HG03039 (cell line): ENCODE data around the gene DSG2.
"Not testable (repeated sequence)": the region's sequence is repeated elsewhere in the genome, so short reads cannot be mapped to it uniquely, and the experiment has no call there.

Experiments
- ATAC-seq: cut with Tn5 transposase; IDR thresholded peaks from one replicate; pipeline ENCODE4 v1.9.1; 2021; ENCODE audit warnings: mild to moderate bottlenecking, moderate library complexity; ENCODE audit not compliant: unreplicated experiment

The DSG2 gene

DNA sequence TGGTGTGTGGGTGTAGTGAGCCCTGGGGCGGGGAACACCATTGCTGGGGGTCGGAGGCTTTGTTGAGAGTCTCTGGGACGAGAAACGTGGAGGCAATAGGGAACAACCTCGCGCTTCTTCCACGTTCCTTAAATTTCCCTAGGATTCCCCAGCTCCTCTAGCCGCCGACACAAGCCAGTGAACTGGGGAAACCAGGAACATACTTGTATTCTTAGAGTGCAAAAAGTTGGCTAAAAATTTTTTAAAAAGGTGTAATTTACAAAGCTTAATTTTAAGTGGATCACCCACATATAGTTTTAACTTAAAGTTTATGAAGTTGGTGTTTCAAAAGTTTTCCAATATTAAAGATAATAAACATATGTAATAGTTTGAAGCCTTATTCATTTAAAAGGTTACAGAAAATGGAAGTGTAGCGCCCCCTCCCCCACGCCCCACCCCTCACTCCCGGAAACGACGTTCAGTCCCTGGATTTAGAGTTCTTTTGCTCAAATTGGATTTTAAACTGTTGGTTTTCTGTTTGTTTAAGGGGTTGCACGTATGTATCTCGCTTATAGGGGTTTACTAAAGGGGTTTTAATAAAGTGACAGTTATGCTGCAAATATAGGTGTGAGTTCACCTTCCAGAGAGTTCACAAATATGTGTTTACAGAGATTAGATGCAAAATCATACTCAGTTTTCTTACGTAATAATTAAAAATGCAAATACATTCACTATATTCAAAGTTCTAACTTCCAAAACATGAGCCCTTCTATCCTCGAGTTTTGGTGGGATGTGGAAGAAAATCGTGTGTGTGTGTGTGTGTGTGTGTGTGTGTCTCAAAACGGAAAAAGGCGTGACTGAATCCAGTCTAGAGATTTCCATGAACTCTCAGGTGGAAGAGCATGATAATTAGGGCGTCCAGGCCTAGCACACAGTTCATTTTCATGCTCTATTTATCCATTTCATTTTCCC is 872 bp downstream of the DSG2 start:
- no peak for ATAC-seq

DNA sequence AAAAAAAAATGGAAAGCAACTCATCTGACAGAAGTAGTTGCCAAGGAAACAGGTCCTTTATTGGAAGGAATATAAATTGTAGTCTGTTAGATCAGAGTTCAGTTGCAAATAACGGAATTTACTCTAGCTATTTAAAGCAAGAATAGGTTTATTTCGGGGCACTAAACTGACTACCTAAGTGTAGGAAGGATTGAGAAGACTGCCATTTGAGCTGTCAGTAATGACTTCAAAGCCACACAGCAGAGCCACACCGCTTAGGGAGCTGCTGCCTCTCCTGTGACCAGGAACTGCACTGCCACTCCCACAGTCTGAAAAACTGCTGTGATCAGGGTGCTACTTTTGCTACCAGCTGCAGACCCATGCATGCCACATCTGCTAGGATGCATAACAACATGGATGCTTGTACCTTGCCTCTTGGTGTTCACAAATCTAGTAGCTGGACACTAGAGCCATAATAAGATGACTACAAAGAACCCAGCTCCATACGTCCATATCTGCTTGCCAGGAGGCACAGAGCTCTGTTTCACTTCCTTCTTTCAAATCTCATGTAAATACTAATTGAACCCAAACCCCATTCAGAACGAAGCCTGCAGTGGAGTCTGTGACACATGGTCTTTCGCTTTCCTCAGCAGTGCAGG is 2.2 kb downstream of the DSG2 start:
- ATAC-seq = peak; percentile 89

DNA sequence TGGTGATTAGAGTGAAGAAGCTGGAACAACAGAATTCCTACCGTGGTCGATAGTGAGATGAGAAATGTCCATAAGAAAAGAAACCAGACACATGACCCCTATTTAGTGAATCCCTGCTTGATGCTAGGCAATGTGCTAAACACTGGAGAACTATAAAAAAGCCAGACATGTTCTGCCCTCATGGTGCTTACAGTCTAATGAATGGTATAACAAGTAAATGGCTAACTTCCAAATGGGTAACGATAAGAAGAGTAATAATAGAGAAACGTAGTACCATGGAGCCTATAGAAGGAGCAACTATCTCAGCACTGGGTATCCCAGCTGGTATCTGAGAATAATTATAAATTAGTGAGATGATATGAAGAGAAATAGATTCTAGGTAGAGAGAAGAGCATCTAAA is 5.0 kb downstream of the DSG2 start:
- ATAC-seq = no peak

DNA sequence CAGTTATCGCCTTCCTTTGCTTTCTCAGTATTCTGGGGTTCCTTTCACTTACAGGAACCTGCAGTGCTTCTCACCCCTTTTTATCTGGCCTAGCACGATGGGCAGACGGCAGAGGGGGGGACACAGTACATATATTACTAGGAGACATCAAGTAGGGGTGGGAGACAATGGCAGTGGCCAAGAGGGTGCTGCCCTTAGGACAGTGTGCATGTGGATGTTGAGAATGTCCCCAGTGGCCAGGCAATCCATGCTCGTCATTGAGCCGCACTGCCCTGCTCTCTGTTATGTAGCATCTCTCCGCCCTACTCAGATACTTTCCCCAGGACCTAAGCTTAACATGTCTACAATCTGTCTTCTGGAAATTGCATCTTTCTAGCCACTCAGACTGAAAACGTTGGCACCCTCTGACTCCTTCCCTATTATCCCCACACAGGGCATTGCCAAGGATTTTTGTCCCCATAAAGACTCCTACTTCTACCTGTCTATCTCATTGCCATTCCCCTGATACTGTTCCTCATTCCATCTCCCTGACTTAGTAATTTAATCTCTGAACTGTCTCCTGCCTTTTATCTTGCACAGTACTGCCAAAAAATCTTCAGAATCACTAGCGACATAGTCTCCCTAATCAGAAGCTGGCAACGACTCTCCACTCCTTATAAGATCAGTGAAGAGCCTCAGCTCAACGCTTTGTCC is 6.6 kb downstream of the DSG2 start:
- ATAC-seq = no peak

DNA sequence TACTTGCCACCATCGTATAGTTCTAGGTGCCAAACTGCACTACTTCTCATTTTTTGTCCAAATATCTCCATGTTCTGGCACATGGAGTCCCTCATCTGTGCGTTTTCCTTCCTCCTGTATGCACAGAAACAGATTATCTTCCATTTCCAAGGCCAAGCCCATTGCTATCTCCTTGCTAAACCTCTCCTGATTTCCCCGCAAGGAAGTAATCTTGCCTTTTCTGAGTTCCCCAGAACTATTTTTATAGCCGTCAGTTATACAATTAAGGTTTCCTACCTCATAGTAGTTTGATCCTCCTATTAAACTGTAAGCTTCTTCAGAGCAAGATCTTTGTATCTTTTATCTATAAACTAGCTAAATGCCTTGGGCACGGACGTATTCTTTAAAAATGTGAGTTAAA is 7.2 kb downstream of the DSG2 start:
- no peak for ATAC-seq

DNA sequence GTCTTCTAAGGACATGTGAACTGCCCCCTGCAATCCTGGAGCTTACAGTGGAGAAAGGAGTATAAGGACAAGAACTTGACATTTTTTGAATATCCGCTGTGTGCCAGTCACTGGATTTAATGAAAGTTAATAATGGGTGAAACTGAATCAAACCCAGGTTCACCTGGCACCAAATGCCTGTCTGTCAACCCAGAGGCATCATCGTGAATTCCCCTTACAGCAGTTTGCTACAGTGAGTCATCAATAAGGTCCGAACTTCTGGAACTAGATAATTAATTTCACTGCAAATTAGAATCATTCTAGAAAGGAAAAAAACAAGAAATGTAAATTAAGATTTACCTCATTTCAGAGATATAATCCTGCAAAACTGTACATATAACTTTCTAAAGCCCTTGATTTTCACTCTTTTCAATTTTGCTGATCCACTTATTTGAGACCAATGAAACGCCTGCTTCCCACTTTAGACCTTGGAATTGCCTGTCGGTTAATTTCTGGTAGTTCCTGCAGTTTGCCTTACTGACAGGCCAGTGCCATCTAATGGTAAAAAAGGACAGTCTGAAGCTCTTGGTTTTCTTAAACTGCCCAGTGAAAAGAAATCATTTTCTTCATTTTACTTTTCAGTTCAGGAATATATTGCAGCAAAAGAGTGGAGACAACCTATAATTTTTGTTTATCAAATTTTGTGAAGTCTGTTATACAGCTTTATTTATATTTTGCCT is 8.2 kb downstream of the DSG2 start:
- ATAC-seq = no peak

DNA sequence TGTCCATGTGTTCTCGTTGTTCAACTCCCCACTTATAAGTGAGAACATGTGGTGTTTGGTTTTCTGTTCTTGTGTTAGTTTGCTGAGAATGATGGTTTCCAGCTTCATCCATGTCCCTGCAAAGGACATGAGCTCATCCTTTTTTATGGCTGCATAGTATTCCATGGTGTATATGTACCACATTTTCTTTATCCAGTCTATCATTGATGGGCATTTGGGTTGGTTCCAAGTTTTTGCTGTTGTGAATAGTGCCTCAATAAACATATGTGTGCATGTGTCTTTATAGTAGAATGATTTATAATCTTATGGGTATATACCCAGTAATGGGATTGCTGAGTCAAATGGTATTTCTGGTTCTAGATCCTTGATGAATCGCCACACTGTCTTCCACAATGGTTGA is 9.1 kb downstream of the DSG2 start:
- not testable (repeated sequence) for ATAC-seq

DNA sequence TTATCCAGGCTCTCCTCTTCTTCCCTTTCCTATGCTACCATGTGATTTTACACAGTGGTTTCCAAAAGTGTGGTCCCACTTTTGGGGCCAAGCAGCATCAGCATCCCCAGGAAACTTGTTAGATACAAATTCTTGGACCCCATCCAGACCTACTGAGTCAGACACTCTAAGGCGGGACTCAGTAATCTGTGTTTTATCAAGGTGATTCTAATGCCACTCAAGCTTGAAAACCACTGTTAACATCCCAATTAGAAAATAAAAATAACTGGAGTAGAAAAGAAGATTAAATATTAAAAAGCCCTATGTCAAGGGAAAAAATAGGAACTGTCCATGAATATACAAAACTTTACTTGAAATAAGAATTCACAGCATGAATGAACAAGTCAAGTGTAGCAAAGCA is 10.8 kb downstream of the DSG2 start:
- ATAC-seq = no peak

DNA sequence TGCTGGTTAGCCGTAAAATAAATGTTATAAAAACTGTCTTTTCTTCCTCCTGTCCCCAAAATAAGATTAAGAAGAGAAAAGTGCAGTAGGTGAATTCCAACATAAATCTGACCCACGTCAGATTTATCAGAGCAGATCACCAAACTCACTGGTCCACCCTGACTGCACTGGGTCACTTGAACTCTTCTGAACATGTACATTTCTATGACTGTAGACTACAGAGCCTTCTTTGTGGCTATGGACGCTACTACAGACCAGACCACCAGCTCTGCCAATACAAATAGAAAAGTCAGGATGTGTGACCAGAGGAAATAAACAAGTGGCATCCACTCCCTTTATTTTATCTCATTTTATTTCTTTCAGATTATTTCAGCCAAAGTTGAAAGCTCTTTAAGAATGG is 11.6 kb downstream of the DSG2 start:
- no peak for ATAC-seq

DNA sequence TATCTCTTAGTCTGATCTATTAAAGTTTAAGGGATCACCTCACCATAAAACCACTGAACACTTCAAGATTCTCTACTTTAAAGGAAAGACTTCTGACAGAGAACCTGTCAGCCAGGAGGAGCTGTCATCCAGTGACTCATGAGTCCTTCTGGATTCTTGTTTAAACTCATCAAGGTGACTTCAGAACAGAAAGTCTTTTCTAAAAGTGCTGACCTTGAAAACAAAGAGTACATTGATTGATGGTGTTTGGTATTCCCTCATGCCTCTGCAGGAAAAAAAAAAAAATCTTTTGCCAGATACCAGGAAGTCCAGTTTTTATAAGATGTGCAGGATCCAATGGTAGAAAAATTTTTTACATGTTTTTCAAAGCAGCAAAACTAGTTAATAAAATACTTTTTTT is 12.3 kb downstream of the DSG2 start:
- ATAC-seq = no peak

DNA sequence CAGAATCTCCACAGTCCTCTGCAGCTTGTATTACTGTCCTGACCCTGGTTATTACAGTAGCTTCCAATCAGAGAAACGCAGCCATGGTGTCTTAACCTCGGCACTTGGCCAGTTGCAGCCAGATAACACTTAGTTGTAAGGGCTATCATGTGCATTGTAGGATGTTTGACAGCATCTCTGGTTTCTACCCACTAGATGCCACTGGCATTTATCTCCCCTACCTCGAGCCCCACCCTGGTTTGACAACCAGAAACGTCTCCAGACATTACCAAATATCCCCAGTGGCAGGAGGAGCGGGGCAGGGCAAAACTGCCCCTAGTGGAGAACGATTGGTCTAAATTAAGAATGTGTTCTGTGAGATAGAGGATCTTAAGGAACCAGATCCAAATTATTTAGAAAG is 13.1 kb downstream of the DSG2 start:
- no peak for ATAC-seq

DNA sequence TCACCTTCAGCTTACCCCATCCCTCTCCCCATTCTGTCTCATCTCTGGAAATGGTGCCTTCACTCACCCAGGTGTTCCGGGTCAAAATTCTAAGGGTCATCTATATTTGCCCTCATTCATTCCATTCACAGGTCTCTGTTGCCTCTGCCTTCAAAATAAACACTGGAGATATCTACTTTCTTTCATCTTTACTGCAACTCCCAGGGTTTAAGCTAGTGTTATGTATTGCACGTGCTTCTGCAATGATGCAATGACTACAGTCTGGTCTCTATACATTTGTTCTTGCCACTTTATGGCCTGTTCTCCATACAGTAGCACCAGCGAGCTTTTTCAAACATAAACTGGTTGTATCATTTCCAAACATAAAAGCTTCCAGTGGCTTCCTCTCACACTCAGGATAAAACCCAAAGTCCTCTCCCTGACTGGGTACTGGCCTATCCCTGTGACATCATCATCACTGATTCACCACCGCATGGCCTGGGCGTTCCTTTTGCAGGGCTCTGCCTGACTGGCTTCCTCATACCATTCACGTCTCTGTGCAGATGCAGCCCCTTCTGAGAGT is 14.3 kb downstream of the DSG2 start:
- ATAC-seq = no peak

DNA sequence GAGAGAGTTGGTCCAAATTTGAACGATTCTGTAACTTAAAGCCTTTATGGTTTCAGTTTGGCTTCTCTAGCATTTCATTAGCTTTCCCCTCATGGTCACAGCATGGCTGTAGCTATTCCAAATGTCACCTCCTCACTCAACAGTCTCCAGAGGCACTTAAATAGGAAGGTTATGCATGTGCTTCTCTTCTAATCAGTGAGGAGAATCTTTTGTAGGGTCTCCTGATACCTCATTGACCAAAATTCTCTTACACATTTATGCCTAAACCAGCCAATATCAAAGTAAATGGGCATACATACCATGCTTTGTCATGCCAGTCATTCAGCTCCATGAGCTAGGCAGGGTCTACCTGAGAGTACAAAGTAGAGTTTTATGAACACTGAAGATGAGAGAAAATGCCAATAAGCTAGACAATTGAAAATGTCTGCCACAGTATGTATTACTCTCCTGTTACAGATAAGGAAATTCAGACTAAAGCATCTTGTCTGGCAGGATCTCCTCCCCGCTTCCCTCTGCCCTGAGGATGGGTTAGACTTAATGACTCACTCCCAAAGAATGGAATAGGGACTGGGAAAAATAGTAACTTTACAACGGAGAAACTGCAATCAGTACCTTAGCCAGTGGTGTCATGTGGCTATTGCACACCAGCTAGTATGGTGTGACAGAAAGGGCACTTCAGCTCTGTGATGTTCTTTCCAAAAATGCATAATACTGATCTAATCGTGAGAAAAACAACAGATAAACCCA is 15.4 kb downstream of the DSG2 start:
- ATAC-seq = no peak

DNA sequence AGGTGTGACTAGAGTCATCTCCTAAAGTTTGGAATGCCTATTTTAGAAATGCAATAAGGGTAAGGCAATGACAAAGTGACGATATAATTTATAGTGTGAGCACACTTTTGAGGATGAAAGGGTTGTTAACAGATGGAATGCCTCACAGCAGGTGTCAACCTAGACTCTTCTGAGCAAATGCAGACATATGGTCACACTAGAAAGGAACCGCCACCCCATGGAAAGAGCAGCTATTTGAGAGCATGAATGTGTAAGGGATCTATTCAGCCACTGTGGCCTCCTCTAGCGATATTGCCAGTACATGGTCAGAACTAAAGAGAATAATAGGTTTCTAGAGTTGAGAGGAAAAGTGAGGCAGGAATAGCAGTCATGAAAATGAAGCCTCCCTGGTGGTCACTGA is 18.5 kb downstream of the DSG2 start:
- ATAC-seq = no peak

DNA sequence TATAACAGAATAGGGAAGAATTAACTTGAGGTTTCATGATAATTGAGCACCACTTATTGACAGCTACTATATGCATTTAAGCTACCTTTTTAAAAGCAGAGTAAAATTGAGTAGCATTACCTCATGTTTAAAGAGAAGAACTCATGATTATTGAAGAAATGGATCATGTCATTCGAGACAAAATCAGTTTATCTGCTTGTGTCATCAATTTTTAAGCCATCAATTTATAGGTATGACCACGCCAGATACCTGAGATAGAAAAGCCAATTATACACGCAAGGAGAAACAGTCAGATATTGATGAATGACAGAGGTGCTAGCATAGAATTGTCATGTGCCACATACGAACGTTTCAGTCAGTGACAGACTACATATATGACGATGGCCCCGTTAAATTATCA is 28.4 kb downstream of the DSG2 start:
- ATAC-seq = no peak

DNA sequence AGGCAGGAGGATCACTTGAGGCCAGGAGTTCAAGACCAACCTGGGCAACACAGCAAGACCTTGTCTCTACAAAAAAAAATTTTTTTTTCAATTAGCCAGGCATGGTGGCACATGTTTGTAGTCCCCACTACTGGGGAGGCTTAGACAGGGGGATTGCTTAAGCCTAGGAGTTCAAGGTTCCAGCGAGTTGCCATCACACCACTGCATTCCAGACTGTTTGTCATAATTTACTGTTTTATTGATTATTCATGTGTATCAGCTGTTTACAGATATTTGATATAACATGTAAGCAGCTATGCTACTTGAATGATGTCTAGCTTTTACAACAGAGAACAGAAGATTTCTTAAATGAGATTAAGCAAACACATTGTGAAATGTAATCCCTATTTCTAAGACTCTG is 35.3 kb downstream of the DSG2 start:
- no peak for ATAC-seq

DNA sequence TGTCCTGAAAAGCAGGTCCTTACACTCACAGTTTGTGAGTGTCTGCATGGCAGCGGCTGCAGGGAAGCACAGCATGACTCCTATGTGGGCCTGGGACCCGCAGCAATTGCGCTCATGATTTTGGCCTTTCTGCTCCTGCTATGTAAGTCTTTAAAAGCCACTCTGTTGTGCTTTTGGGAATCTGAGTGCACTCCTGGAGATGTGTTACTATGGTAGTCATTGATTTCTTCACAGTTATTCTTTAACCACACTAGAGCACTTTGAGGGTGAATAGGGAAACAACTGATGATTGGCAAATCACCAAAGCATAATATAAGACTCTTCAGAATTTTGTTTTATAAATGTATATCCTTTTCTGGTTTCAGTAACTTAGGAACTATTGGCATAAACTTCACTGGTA is 40.9 kb downstream of the DSG2 start:
- no peak for ATAC-seq

DNA sequence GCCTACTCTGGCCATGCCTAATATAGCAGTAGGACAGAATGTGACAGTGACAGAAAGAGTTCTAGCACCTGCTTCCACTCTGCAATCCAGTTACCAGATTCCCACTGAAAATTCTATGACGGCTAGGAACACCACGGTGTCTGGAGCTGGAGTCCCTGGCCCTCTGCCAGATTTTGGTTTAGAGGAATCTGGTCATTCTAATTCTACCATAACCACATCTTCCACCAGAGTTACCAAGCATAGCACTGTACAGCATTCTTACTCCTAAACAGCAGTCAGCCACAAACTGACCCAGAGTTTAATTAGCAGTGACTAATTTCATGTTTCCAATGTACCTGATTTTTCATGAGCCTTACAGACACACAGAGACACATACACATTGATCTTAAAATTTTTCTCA is 48.5 kb downstream of the DSG2 start:
- ATAC-seq = no peak

DNA sequence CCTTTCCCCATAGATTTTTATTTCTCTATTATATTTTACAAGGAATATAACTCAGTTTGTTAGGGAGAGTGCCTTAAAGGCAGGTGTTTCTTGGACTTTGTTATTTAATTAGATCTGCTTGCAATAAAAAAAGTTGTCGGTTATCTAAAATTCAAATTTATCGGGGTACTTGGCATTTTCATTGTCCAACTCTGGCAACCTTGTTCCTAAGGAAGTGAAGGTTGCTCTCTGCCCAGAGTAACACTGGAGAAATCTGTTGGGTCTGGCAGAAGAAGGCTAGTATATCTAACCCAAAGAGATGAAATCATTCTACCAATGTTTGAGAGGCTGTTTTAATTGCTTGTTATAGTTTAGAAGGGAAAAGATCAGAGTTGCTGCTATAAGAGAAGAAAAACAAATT is 50.9 kb downstream of the DSG2 start:
- ATAC-seq = no peak

DNA sequence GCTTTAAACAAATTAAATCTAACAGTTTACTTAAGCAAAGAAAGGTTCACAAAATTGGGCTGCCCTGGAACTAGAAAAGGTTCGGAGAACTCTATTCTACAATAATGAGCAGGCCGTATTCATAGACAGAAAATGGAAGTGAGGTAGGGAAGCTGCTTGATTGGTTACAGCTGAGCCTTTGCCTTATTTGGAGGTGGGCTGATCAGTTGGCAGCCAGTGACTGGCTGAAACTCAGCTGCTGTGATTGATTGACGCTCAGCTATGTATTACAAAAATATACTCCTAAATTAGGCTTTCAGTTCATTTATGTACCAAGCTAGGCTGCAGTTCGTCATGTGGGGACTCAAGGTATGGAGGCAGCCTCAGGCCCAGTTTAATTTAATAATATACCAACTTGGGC is 51.4 kb downstream of the DSG2 start:
- no peak for ATAC-seq
